ENCODE data around the gene SIAH1.

DNA sequence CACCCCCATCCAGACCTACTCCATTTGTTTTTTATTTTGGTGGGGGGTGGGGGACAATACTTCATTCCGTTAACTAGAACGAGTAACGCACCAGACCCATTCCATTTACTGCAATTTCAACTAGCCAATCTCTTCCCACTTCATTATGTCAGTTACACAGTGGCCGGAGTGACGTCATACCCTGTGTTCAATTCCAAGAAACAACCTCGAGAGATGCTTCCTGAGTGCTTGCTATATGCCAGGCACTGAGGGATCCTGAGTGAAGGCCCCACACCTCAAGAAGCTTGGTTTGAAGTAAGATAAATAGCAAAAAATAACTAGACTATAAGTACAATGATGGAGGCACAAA lies 9.1 kb upstream of the SIAH1 start:
- TF ChIP-seq, protein P1, sequence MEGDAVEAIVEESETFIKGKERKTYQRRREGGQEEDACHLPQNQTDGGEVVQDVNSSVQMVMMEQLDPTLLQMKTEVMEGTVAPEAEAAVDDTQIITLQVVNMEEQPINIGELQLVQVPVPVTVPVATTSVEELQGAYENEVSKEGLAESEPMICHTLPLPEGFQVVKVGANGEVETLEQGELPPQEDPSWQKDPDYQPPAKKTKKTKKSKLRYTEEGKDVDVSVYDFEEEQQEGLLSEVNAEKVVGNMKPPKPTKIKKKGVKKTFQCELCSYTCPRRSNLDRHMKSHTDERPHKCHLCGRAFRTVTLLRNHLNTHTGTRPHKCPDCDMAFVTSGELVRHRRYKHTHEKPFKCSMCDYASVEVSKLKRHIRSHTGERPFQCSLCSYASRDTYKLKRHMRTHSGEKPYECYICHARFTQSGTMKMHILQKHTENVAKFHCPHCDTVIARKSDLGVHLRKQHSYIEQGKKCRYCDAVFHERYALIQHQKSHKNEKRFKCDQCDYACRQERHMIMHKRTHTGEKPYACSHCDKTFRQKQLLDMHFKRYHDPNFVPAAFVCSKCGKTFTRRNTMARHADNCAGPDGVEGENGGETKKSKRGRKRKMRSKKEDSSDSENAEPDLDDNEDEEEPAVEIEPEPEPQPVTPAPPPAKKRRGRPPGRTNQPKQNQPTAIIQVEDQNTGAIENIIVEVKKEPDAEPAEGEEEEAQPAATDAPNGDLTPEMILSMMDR (IDR thresholded peaks at IDR 0.05) = no peak
- TF ChIP-seq EZH2 (IDR thresholded peaks at IDR 0.05; ENCODE audit: borderline replicate concordance, insufficient read depth, low read depth, low read length, poor library complexity, severe bottlenecking) = no peak

All from B cell (primary cell).